ENCODE measurements around the gene CCL1.

GRCh38 chr17:34369571-34369970 is 6.5 kb upstream of the CCL1 start:
- TF ChIP-seq POLR2AphosphoS5 (IDR thresholded peaks at IDR 0.05; ENCODE audit: low read depth, low read length) (no peak), POLR2A (IDR thresholded peaks at IDR 0.05; ENCODE audit: low read depth, low read length) (no peak)

All from GM12892 (cell line).